GM23338 (cell line): ENCODE measurements around the gene PGF. TPM values are rescaled to one million over a fixed set of nuclear protein-coding genes. Genes with fewer than 3 reads are reported as not detected.

ENCODE experiments used
- ATAC-seq: fragments of 200-7000 bp; cut with Tn5 transposase; 3 replicates; pipeline ENCODE4 v1.9.1; 2020
- DNase-seq: peaks from one replicate; pipeline ENCODE4 v3.0.0-alpha.2; 2015; ENCODE audit warnings: low spot score
- H2AFZ ChIP-seq: fragments of 200-600 bp; sonication (generic); 2 replicates; pipeline ENCODE4 v1.8.0; 2016; ENCODE audit warnings: antibody characterized with exemption, mild to moderate bottlenecking, moderate library complexity
- H3F3A ChIP-seq: fragments of 200-600 bp; sonication (generic); replicated peaks from 2 replicates; pipeline ENCODE4 v1.8.0; 2017; ENCODE audit warnings: antibody characterized with exemption, mixed run types, low read depth
- H3K27ac ChIP-seq: fragments of 200-600 bp; sonication (generic); 2 replicates; pipeline ENCODE4 v1.6.1; 2016; ENCODE audit warnings: low read depth
- H3K27me3 ChIP-seq: fragments of 200-600 bp; sonication (generic); 2 replicates; pipeline ENCODE4 v1.8.0; 2016; ENCODE audit warnings: mild to moderate bottlenecking, mixed run types, moderate library complexity; ENCODE audit not compliant: insufficient read depth
- H3K36me3 ChIP-seq: fragments of 200-600 bp; sonication (generic); 2 replicates; pipeline ENCODE4 v1.8.0; 2016; ENCODE audit warnings: mild to moderate bottlenecking; ENCODE audit not compliant: insufficient read depth
- H3K4me1 ChIP-seq: fragments of 200-600 bp; sonication (generic); 2 replicates; pipeline ENCODE4 v1.8.0; 2016; ENCODE audit warnings: mild to moderate bottlenecking, moderate library complexity; ENCODE audit not compliant: insufficient read depth
- H3K4me2 ChIP-seq: fragments of 200-600 bp; sonication (generic); 2 replicates; pipeline ENCODE4 v1.7.1; 2017; ENCODE audit warnings: mixed run types
- H3K4me3 ChIP-seq: fragments of 200-600 bp; sonication (generic); 2 replicates; pipeline ENCODE4 v1.6.1; 2016; ENCODE audit warnings: mixed run types
- H3K79me2 ChIP-seq: fragments of 200-600 bp; sonication (generic); replicated peaks from 2 replicates; pipeline ENCODE4 v1.8.0; 2017; ENCODE audit warnings: mild to moderate bottlenecking; ENCODE audit not compliant: insufficient read depth
- H3K9me2 ChIP-seq: fragments of 200-600 bp; sonication (generic); 2 replicates; pipeline ENCODE4 v1.8.0; 2017; ENCODE audit not compliant: insufficient read depth
- H4K20me1 ChIP-seq: fragments of 200-600 bp; sonication (generic); replicated peaks from 2 replicates; pipeline ENCODE4 v1.8.0; 2017; ENCODE audit warnings: mild to moderate bottlenecking; ENCODE audit not compliant: insufficient read depth
- H3K27ac Mint-ChIP-seq: 2 replicates; pipeline ENCODE4 v1.8.0; 2020; ENCODE audit warnings: inconsistent platforms, mild to moderate bottlenecking, moderate library complexity, mixed read lengths
- H3K27me3 Mint-ChIP-seq: 3 replicates; pipeline ENCODE4 v1.8.0; 2022; ENCODE audit warnings: low read depth, mild to moderate bottlenecking, moderate library complexity, mixed read lengths, inconsistent platforms; ENCODE audit not compliant: insufficient read depth, poor library complexity
- H3K36me3 Mint-ChIP-seq: 3 replicates; pipeline ENCODE4 v1.8.0; 2021; ENCODE audit warnings: low read depth, mild to moderate bottlenecking, inconsistent platforms, moderate library complexity, mixed read lengths
- H3K4me1 Mint-ChIP-seq: 3 replicates; pipeline ENCODE4 v1.8.0; 2020; ENCODE audit warnings: mild to moderate bottlenecking, inconsistent platforms, mixed read lengths
- H3K4me3 Mint-ChIP-seq: 3 replicates; pipeline ENCODE4 v1.8.0; 2021; ENCODE audit warnings: moderate library complexity, mild to moderate bottlenecking, inconsistent platforms, mixed read lengths
- H3K9me3 Mint-ChIP-seq: 3 replicates; pipeline ENCODE4 v1.8.0; 2020; ENCODE audit warnings: moderate library complexity, mild to moderate bottlenecking, inconsistent platforms, mixed read lengths
- CREB1 ChIP-seq: fragments of 250-450 bp; sonication (Bioruptor Pico); IDR thresholded peaks from 2 replicates; pipeline ENCODE4 v1.5.0; 2020; ENCODE audit warnings: low read depth, mild to moderate bottlenecking, moderate library complexity
- CTCF ChIP-seq, 2 experiments: fragments of 200-600 bp in 1 of 2; sonication (generic) in 1 of 2; conservative IDR thresholded peaks; 2 replicates each; pipeline versions ENCODE4 v1.5.1 to v1.6.1; 2016 to 2017; ENCODE audit warnings: antibody characterized with exemption in 2 of 2, low read depth in 2 of 2, mild to moderate bottlenecking in 2 of 2, moderate library complexity in 1 of 2
- ETS1 ChIP-seq: IDR thresholded peaks from 2 replicates; pipeline ENCODE4 v1.6.1; 2016; ENCODE audit warnings: antibody characterized with exemption
- EZH2 ChIP-seq: fragments of 200-600 bp; sonication (generic); IDR thresholded peaks from one replicate; pipeline ENCODE4 v1.8.0; 2017; ENCODE audit warnings: antibody characterized with exemption, mild to moderate bottlenecking, low read depth; ENCODE audit not compliant: unreplicated experiment
- EZH2phosphoT487 ChIP-seq: fragments of 200-600 bp; sonication (generic); IDR thresholded peaks from one replicate; pipeline ENCODE4 v1.8.1; 2018; ENCODE audit warnings: antibody characterized with exemption; ENCODE audit not compliant: unreplicated experiment
- JUNB ChIP-seq: IDR thresholded peaks from one replicate; pipeline ENCODE4 v1.6.1; 2016; ENCODE audit warnings: antibody characterized with exemption; ENCODE audit not compliant: unreplicated experiment
- NANOG ChIP-seq: IDR thresholded peaks from 2 replicates; pipeline ENCODE4 v1.6.1; 2016; ENCODE audit warnings: antibody characterized with exemption, borderline replicate concordance
- POLR2AphosphoS5 ChIP-seq: IDR thresholded peaks from 2 replicates; pipeline ENCODE4 v1.6.1; 2016; ENCODE audit warnings: antibody characterized with exemption, low read depth
- REST ChIP-seq: IDR thresholded peaks from one replicate; pipeline ENCODE4 v1.6.1; 2018; ENCODE audit warnings: antibody characterized with exemption; ENCODE audit not compliant: unreplicated experiment
- STAT1 ChIP-seq: IDR thresholded peaks from one replicate; pipeline ENCODE4 v1.6.1; 2016; ENCODE audit warnings: antibody characterized with exemption; ENCODE audit not compliant: unreplicated experiment
- ZNF114 ChIP-seq: fragments of 250-450 bp; sonication (Bioruptor Pico); IDR thresholded peaks from 2 replicates; pipeline ENCODE4 v1.5.0; 2020; ENCODE audit warnings: mild to moderate bottlenecking, moderate library complexity
- ZNF331 ChIP-seq: fragments of 250-450 bp; sonication (Bioruptor Pico); IDR thresholded peaks from 2 replicates; pipeline ENCODE4 v1.5.0; 2020; ENCODE audit warnings: low read depth, mild to moderate bottlenecking, moderate library complexity
- ZNF462 ChIP-seq: fragments of 250-450 bp; sonication (Bioruptor Pico); IDR thresholded peaks from 2 replicates; pipeline ENCODE4 v1.5.0; 2020; ENCODE audit warnings: mild to moderate bottlenecking, moderate library complexity
- polyA plus RNA-seq: library from polyadenylated mRNA; unstranded; fragments of >200 nt; fragmentation: Nextera tagmentation; extraction: Ambion mirVana; gene quantifications from 2 replicates; pipeline ENCODE4 v1.2.1, GENCODE V29; 2016
- total RNA-seq: library from RNA; depleted of rRNA; stranded (reverse); fragments of >200 nt; shearing (Covaris generic); gene quantifications from 2 replicates; pipeline ENCODE4 v1.2.3, GENCODE V29; 2014

The PGF gene
- total and polyA plus RNA-seq, 2 experiments from 2014 or later, result 2.9 to 6.3 TPM

GRCh38 chr14:74892745-74893144, 62.7 kb downstream of the PGF start:
- TF ChIP-seq EZH2 (no peak), POLR2AphosphoS5 (no peak), ETS1 (no peak), EZH2phosphoT487 (no peak), NANOG (no peak), CTCF (conservative IDR thresholded peaks at IDR 0.05; ENCODE audit: low read depth in 2 of 2) (no peak), CREB1 (CRISPR knock-in tag) (no peak), ZNF331 (CRISPR knock-in tag) (no peak), JUNB (no peak), STAT1 (no peak), ZNF114 (CRISPR knock-in tag) (no peak), ZNF462 (CRISPR knock-in tag) (no peak), REST (no peak)
- Histone ChIP-seq H3K4me2 (no peak overlapping the region), H3K4me1 (peaks cover 7% of the 10 kb centered on the region; the same call in 1 of the 2 replicates), H3K79me2 (peaks cover 17% of the 10 kb centered on the region), H4K20me1 (peaks cover 54% of the 10 kb centered on the region), H3K27ac (no peak overlapping the region), H2AFZ (no peak overlapping the region), H3K4me3 (no peak overlapping the region), H3K27me3 (no peaks in the 10 kb centered on the region), H3F3A (0 out of 2 replicates have a peak, but pooled peaks cover 6% of the 10 kb centered on the region), H3K9me2 (no peaks in the 10 kb centered on the region), H3K36me3 (peaks cover 61% of the 10 kb centered on the region)
- no peak for DNase-seq
- Mint-ChIP-seq H3K9me3 (no peaks in the 10 kb centered on the region), H3K4me3 (no peak overlapping the region), H3K27ac (no peak overlapping the region), H3K36me3 (peaks cover 88% of the 10 kb centered on the region), H3K4me1 (peaks cover 14% of the 10 kb centered on the region; the same call in 2 of the 3 replicates), H3K27me3 (no peaks in the 10 kb centered on the region)
- ATAC-seq, result no peak
